Cerebellar cortex (tissue), 1 donor: Measurements from ENCODE around the gene SGIP1.
"Not testable (repeated sequence)": the region's sequence is repeated elsewhere in the genome, so short reads cannot be mapped to it uniquely, and the experiment has no call there.

Experiments used
- DNase-seq: peaks from one replicate; pipeline ENCODE4 v3.0.0-alpha.2; 2015; ENCODE audit warnings: low spot score

SGIP1 gene

GRCh38 chr1:66684353-66684752 is 150.4 kb downstream of the SGIP1 start:
- DNase-seq, result no peak

GRCh38 chr1:66685265-66685664 is 151.3 kb downstream of the SGIP1 start:
- DNase-seq, result no peak

GRCh38 chr1:66685670-66686069 is 151.7 kb downstream of the SGIP1 start:
- DNase-seq, result no peak

GRCh38 chr1:66686406-66686805 is 152.5 kb downstream of the SGIP1 start:
- no peak for DNase-seq

- no peak for DNase-seq
These were observed 153.4 kb downstream of the SGIP1 start for GRCh38 chr1:66687358-66687757.

GRCh38 chr1:66690666-66691381 is 156.9 kb downstream of the SGIP1 start:
- DNase-seq, result no peak

GRCh38 chr1:66692681-66693080 is 158.7 kb downstream of the SGIP1 start:
- no peak for DNase-seq

- DNase-seq, result no peak
These were observed 159.9 kb downstream of the SGIP1 start for GRCh38 chr1:66693856-66694255.

- no peak for DNase-seq
These were observed 161.2 kb downstream of the SGIP1 start for GRCh38 chr1:66695116-66695515.

GRCh38 chr1:66696771-66697170 is 162.8 kb downstream of the SGIP1 start:
- DNase-seq, result no peak

- DNase-seq, result no peak
These were observed 165.3 kb downstream of the SGIP1 start for GRCh38 chr1:66699213-66699612.

GRCh38 chr1:66704177-66704875 is 170.4 kb downstream of the SGIP1 start:
- no peak for DNase-seq

- no peak for DNase-seq
These were observed 171.2 kb downstream of the SGIP1 start for GRCh38 chr1:66705110-66705509.

- DNase-seq, result no peak
These were observed 177.5 kb downstream of the SGIP1 start for GRCh38 chr1:66711420-66711819.

- no peak for DNase-seq
These were observed 178.9 kb downstream of the SGIP1 start for GRCh38 chr1:66712839-66713238.

- DNase-seq, result no peak
These were observed 190.0 kb downstream of the SGIP1 start for GRCh38 chr1:66723985-66724384.

- peak; percentile 55 for DNase-seq
These were observed 192.1 kb downstream of the SGIP1 start for GRCh38 chr1:66725885-66726665.

- DNase-seq, result no peak
These were observed 194.1 kb downstream of the SGIP1 start for GRCh38 chr1:66728021-66728420.

GRCh38 chr1:66728716-66729115 is 194.8 kb downstream of the SGIP1 start:
- DNase-seq, result not testable (repeated sequence)

GRCh38 chr1:66729119-66729518 is 195.2 kb downstream of the SGIP1 start:
- no peak for DNase-seq

GRCh38 chr1:66729523-66729922 is 195.6 kb downstream of the SGIP1 start:
- no peak for DNase-seq

- DNase-seq, result no peak
These were observed 196.5 kb downstream of the SGIP1 start for GRCh38 chr1:66730462-66730861.
